ENCODE results near the gene RYR1. TPM values are rescaled to one million over a fixed set of nuclear protein-coding genes. Genes with fewer than 3 reads are reported as not detected.

The RYR1 gene
- total and polyA plus RNA-seq, 10 of the 15 experiments (the other 5 are each of a cell fraction or from before 2014, with no cell fraction given), result under 0.01 to 0.32 (median 0.07) TPM; not detected in 1

DNA sequence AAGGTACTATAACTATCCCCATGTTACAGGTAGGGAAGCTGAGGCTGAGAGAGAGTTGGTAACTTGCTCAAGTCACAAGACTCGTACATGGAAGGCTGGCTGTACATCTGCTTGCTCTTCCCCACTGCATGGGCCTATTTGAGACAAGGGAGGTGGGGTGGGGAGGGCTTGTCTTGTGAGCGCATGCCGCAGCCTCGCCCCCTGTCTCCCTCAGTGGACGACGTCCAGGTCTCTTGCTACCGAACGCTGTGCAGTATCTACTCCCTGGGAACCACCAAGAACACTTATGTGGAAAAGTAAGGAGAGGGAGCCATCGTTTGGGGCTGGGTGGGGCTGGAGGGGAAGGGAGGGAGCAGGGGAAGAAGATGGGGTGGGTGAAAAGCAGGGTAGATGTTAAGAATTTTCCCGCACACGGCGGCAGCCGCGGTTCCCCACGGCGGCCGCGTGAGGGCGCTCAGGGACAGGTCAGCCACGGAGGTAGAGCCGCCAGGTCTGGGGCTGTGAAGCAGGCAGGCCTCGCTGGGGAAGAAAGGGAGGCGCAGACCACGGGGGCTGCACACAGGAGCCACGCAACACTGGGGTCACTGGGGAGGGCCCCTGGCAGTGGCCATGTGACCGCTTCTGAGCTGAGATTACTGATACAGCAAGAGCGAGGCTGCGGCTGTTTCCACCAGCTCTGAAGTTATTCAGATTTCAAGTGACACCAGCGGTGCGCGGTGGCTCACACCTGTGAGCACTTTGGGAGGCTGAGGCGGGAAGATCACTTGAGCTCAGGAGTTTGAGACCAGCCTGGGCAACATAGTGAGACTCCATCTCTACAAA lies 81.5 kb downstream of the RYR1 start (continued):
- TF ChIP-seq, protein P1, sequence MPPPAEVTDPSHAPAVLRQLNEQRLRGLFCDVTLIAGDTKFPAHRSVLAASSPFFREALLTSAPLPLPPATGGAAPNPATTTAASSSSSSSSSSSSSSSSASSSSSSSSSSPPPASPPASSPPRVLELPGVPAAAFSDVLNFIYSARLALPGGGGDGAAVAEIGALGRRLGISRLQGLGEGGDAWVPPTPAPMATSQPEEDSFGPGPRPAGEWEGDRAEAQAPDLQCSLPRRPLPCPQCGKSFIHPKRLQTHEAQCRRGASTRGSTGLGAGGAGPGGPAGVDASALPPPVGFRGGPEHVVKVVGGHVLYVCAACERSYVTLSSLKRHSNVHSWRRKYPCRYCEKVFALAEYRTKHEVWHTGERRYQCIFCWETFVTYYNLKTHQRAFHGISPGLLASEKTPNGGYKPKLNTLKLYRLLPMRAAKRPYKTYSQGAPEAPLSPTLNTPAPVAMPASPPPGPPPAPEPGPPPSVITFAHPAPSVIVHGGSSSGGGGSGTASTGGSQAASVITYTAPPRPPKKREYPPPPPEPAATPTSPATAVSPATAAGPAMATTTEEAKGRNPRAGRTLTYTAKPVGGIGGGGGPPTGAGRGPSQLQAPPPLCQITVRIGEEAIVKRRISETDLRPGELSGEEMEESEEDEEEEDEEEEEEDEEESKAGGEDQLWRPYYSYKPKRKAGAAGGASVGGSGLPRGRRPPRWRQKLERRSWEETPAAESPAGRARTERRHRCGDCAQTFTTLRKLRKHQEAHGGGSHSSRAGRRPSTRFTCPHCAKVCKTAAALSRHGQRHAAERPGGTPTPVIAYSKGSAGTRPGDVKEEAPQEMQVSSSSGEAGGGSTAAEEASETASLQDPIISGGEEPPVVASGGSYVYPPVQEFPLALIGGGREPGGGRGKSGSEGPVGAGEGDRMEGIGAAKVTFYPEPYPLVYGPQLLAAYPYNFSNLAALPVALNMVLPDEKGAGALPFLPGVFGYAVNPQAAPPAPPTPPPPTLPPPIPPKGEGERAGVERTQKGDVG (CRISPR knock-in tag; IDR thresholded peaks at IDR 0.05), result no peak
- TF ChIP-seq HDAC2 (IDR thresholded peaks at IDR 0.05) (no peak), MYB (IDR thresholded peaks at IDR 0.05; ENCODE audit: borderline replicate concordance, low read depth, low read length) (no peak), RAD51 (IDR thresholded peaks at IDR 0.05) (peak; percentile 38; the same call in 1 of the 2 replicates), SIX5 (IDR thresholded peaks at IDR 0.05; ENCODE audit: low read depth, low read length, severe bottlenecking) (no peak), TAF1 (IDR thresholded peaks at IDR 0.05; ENCODE audit: borderline replicate concordance, low read depth, low read length) (no peak), ZNF207 (IDR thresholded peaks at IDR 0.05; ENCODE audit: borderline replicate concordance) (no peak; the same call in 1 of the 2 replicates), PAX5 (IDR thresholded peaks at IDR 0.05; ENCODE audit: borderline replicate concordance, low read depth, low read length) (0 out of 2 replicates have a peak, but pooled peaks have one; percentile 6), NR2F1 (conservative IDR thresholded peaks at IDR 0.05) (0 out of 2 replicates have a peak, but pooled peaks have one; percentile 33), RB1 (IDR thresholded peaks at IDR 0.05; ENCODE audit: borderline replicate concordance) (no peak), ZSCAN29 (IDR thresholded peaks at IDR 0.05) (no peak)
- TF ChIP-seq, protein P2, sequence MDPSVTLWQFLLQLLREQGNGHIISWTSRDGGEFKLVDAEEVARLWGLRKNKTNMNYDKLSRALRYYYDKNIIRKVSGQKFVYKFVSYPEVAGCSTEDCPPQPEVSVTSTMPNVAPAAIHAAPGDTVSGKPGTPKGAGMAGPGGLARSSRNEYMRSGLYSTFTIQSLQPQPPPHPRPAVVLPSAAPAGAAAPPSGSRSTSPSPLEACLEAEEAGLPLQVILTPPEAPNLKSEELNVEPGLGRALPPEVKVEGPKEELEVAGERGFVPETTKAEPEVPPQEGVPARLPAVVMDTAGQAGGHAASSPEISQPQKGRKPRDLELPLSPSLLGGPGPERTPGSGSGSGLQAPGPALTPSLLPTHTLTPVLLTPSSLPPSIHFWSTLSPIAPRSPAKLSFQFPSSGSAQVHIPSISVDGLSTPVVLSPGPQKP (IDR thresholded peaks at IDR 0.05; ENCODE audit: low read depth, low read length), result no peak
- TF ChIP-seq, protein P3, sequence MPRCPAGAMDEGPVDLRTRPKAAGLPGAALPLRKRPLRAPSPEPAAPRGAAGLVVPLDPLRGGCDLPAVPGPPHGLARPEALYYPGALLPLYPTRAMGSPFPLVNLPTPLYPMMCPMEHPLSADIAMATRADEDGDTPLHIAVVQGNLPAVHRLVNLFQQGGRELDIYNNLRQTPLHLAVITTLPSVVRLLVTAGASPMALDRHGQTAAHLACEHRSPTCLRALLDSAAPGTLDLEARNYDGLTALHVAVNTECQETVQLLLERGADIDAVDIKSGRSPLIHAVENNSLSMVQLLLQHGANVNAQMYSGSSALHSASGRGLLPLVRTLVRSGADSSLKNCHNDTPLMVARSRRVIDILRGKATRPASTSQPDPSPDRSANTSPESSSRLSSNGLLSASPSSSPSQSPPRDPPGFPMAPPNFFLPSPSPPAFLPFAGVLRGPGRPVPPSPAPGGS (IDR thresholded peaks at IDR 0.05; ENCODE audit: borderline replicate concordance, insufficient read depth, low read depth, low read length, poor library complexity, severe bottlenecking), result no peak
- TF ChIP-seq, protein P4, sequence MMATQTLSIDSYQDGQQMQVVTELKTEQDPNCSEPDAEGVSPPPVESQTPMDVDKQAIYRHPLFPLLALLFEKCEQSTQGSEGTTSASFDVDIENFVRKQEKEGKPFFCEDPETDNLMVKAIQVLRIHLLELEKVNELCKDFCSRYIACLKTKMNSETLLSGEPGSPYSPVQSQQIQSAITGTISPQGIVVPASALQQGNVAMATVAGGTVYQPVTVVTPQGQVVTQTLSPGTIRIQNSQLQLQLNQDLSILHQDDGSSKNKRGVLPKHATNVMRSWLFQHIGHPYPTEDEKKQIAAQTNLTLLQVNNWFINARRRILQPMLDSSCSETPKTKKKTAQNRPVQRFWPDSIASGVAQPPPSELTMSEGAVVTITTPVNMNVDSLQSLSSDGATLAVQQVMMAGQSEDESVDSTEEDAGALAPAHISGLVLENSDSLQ (IDR thresholded peaks at IDR 0.05), result no peak
